Stomach smooth muscle (tissue), 2 donors: ENCODE data around the gene MED8.

Source experiments
- H3K27ac ChIP-seq: one replicate; pipeline ENCODE4 v1.7.0; 2013; ENCODE audit warnings: mild to moderate bottlenecking, low read length, inconsistent platforms
- H3K27me3 ChIP-seq, 2 donors: one replicate each; pipeline ENCODE4 v1.7.0; 2013; ENCODE audit warnings: low read length in 2 of 2; ENCODE audit not compliant: insufficient read depth in 2 of 2, control insufficient read depth in 1 of 2
- H3K36me3 ChIP-seq, 2 donors: one replicate each; pipeline ENCODE4 v1.7.0; 2013; ENCODE audit warnings: low read length in 2 of 2; ENCODE audit not compliant: control insufficient read depth in 2 of 2, insufficient read depth in 2 of 2
- H3K4me1 ChIP-seq: one replicate; pipeline ENCODE4 v1.7.0; 2013; ENCODE audit warnings: low read length; ENCODE audit not compliant: control insufficient read depth, insufficient read depth
- H3K4me3 ChIP-seq, 2 donors: one replicate each; pipeline ENCODE4 v1.7.0; 2013; ENCODE audit warnings: low read length in 2 of 2
- H3K9ac ChIP-seq, 2 donors: one replicate each; pipeline ENCODE4 v1.7.0; 2013; ENCODE audit warnings: low read length in 2 of 2, mild to moderate bottlenecking in 1 of 2
- H3K9me3 ChIP-seq, 2 donors: one replicate each; pipeline ENCODE4 v1.7.0; 2013; ENCODE audit warnings: low read length in 2 of 2; ENCODE audit not compliant: control insufficient read depth in 2 of 2
- donor health status: healthy.
- donor health status: Pancreatic carcinoma.

MED8 gene

GRCh38 chr1:43389326-43390313, at the start of gene MED8, which contains the start of gene SZT2:
Gene MED8, minus strand, starts transcription at chr1:43389800. Its CDS starts 36 bp downstream, at chr1:43389764.
Gene SZT2, plus strand, starts transcription at chr1:43389899. Its CDS starts 70 bp downstream, at chr1:43389969.
- peaks cover 21% of the 10 kb centered on the region for H3K4me1 ChIP-seq

GRCh38 chr1:43438953-43439581, 49.5 kb upstream of the MED8 start:
- peaks cover 12% of the 10 kb centered on the region for H3K4me1 ChIP-seq
- peaks cover 58 to 67% of the 10 kb centered on the region in 2 donors for H3K36me3 ChIP-seq
- H3K27me3 ChIP-seq: no peaks in the 10 kb centered on the region
- no peak overlapping the region for H3K4me3 ChIP-seq
- no peak overlapping the region for H3K27ac ChIP-seq
- no peak overlapping the region for H3K9ac ChIP-seq
- no peaks in the 10 kb centered on the region for H3K9me3 ChIP-seq

More at GRCh38 chr1:43389326-43390313, at the start of gene MED8, which contains the start of gene SZT2:
- Histone ChIP-seq H3K27ac (peak within 1 kb of the TSS; percentile 73), H3K9me3 (no peaks in the 10 kb centered on the region), H3K27me3 (no peaks in the 10 kb centered on the region), H3K36me3 (peaks cover 27% of the 10 kb centered on the region in 2 donors), H3K4me3 (peak within 1 kb of the TSS; percentile 94 to 99), H3K9ac (peak within 1 kb of the TSS; percentile 92 to 97)

GRCh38 chr1:43438576-43438952, 49.0 kb upstream of the MED8 start:
- H3K36me3 ChIP-seq: peaks cover 53 to 66% of the 10 kb centered on the region in 2 donors

GRCh38 chr1:43438006-43438405, 48.4 kb upstream of the MED8 start:
- Histone ChIP-seq H3K36me3 (peaks cover 50 to 64% of the 10 kb centered on the region in 2 donors), H3K4me1 (peaks cover 12% of the 10 kb centered on the region), H3K9me3 (no peaks in the 10 kb centered on the region), H3K9ac (no peak overlapping the region), H3K27ac (no peak overlapping the region), H3K4me3 (no peak overlapping the region), H3K27me3 (no peaks in the 10 kb centered on the region)

More at GRCh38 chr1:43438576-43438952, 49.0 kb upstream of the MED8 start:
- Histone ChIP-seq H3K27ac (no peak overlapping the region), H3K4me3 (no peak overlapping the region), H3K4me1 (peaks cover 12% of the 10 kb centered on the region), H3K9ac (no peak overlapping the region), H3K9me3 (no peaks in the 10 kb centered on the region), H3K27me3 (no peaks in the 10 kb centered on the region)

- no peaks in the 10 kb centered on the region for H3K9me3 ChIP-seq
- H3K4me3 ChIP-seq: no peak overlapping the region
- H3K27ac ChIP-seq: no peak overlapping the region
- H3K9ac ChIP-seq: no peak overlapping the region
- peaks cover 12% of the 10 kb centered on the region for H3K4me1 ChIP-seq
- peaks cover 51 to 64% of the 10 kb centered on the region in 2 donors for H3K36me3 ChIP-seq
- no peaks in the 10 kb centered on the region for H3K27me3 ChIP-seq
These were observed 47.7 kb upstream of the MED8 start for GRCh38 chr1:43437031-43437973.

GRCh38 chr1:43436371-43436770, 46.8 kb upstream of the MED8 start:
- H3K27me3 ChIP-seq: no peaks in the 10 kb centered on the region
- H3K9ac ChIP-seq: peak overlapping the region in 1 of 2 donors; percentile 13
- peak overlapping the region in 1 of 2 donors; percentile 22 for H3K4me3 ChIP-seq
- H3K9me3 ChIP-seq: no peaks in the 10 kb centered on the region
- H3K27ac ChIP-seq: peak overlapping the region; percentile 58
- H3K4me1 ChIP-seq: peaks cover 12% of the 10 kb centered on the region
- H3K36me3 ChIP-seq: peaks cover 56 to 66% of the 10 kb centered on the region in 2 donors

GRCh38 chr1:43435146-43436145, 45.8 kb upstream of the MED8 start:
- Histone ChIP-seq H3K4me3 (no peak overlapping the region), H3K9me3 (no peaks in the 10 kb centered on the region), H3K9ac (peak overlapping the region in 1 of 2 donors; percentile 42), H3K27ac (peak overlapping the region; percentile 58), H3K36me3 (peaks cover 52 to 68% of the 10 kb centered on the region in 2 donors), H3K27me3 (no peaks in the 10 kb centered on the region), H3K4me1 (peaks cover 12% of the 10 kb centered on the region)

- Histone ChIP-seq H3K27ac (no peak overlapping the region), H3K4me1 (peaks cover 12% of the 10 kb centered on the region), H3K9me3 (no peaks in the 10 kb centered on the region), H3K4me3 (no peak overlapping the region), H3K36me3 (peaks cover 52 to 71% of the 10 kb centered on the region in 2 donors), H3K9ac (no peak overlapping the region), H3K27me3 (no peaks in the 10 kb centered on the region)
These were observed 44.7 kb upstream of the MED8 start for GRCh38 chr1:43434256-43434655.

- Histone ChIP-seq H3K4me1 (peaks cover 12% of the 10 kb centered on the region), H3K36me3 (peaks cover 51 to 75% of the 10 kb centered on the region in 2 donors), H3K4me3 (no peak overlapping the region), H3K9ac (no peak overlapping the region), H3K9me3 (no peaks in the 10 kb centered on the region), H3K27me3 (no peaks in the 10 kb centered on the region), H3K27ac (no peak overlapping the region)
These were observed 43.3 kb upstream of the MED8 start for GRCh38 chr1:43432907-43433306.
